NCI-H1092 treated with DMSO at 0.1 percent for 48 hours (cell line): ENCODE measurements around the gene YEATS4.

Experiments used
- DNase-seq: peaks from one replicate; lab custom pipeline; 2025; lab: John Stamatoyannopoulos, UW

YEATS4 gene

DNA sequence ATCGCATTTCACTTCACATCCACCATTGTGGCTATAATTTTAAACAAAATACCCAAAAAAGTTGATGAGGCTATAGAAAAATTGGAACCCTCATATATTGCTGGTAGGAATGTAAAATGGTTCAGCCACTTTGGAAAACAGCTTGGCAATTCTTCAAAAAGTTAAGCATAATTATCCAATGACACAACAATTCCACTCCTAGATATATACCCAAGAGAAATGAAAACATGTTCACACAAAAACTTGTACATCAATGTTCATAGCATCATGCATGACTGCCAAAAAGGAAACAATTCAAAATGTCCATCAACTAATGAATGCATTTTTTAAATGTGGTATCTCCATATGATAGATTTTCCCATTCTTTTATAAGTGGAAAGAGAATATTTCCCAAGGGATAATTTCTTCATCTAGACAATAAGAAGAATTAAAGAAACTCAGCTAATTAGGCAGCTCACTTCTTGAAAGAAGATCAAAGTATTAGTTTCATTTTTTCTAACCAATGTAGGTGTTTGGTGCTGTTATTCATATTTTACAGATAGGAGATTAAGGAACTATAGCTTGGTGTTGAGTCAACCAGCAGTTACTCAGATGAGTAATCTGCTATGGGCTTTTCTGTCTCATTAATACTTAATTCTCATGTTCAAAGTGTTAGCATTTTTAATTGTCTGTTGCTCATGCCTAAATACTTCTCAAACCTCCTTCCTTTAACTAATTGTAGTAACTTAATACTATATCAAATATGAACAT lies 32.8 kb downstream of the YEATS4 start:
- no peak for DNase-seq

GRCh38 chr12:69396041-69396440 lies 36.5 kb downstream of the YEATS4 start:
- no peak for DNase-seq

- no peak for DNase-seq
Measured at GRCh38 chr12:69396963-69397362, 37.4 kb downstream of the YEATS4 start.

GRCh38 chr12:69397978-69398377 lies 38.4 kb downstream of the YEATS4 start:
- DNase-seq = no peak

GRCh38 chr12:69401940-69402339 lies 42.4 kb downstream of the YEATS4 start:
- DNase-seq = no peak

GRCh38 chr12:69404851-69405565 lies 45.5 kb downstream of the YEATS4 start:
- DNase-seq = no peak

DNA sequence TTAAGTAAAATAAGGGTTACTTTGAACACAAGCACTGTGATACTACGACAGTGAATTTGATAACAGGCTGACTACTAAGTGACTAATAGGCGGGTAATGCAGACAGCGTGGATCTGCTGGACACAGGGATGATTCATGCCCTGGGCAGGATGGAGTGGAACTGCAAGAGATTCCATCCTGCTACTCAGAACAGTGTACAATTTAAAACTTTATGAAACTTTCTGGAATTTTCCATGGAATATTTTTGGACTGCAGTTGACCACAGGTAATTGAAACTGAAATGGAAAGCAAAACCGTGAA lies 46.0 kb downstream of the YEATS4 start:
- DNase-seq = no peak

DNA sequence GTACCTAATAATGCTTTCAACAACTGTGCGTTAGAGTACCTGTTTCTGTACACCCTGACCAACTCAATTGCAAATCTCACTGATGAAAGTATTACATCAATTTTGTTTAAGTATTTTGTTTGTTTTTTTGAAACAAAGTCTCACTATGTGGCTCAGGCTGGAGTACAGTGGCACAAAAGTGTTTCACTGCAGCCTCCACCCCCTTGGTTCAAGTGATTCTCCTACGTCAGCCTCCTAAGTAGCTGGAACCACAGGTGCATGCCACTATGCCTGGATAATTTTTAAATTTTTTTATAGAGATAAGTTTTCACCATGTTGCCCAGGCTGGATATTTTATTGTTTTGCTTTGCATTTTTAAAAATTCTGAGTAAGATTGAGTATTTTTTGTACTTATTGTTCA lies 46.7 kb downstream of the YEATS4 start:
- DNase-seq = no peak

DNA sequence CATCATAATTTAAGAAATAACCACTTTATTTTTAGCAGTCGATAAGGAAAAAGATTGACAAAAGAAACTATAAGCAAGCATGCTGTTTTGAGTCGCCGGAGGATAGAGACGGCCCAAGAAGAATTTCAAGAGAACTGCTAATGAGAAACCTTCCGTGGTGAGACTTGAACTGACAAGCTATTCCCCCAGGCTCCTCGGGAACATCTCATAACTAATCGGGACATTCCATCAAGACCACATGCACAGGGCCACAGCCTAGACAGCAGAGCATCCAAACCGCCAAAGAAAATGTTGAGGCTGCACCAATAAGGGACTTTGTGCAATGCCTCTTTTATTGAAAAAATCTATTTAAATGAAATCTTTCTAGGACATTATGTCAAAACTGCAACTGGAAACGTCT lies 51.0 kb downstream of the YEATS4 start:
- no peak for DNase-seq

- DNase-seq = no peak
Measured at GRCh38 chr12:69412655-69413054, 53.1 kb downstream of the YEATS4 start.

DNA sequence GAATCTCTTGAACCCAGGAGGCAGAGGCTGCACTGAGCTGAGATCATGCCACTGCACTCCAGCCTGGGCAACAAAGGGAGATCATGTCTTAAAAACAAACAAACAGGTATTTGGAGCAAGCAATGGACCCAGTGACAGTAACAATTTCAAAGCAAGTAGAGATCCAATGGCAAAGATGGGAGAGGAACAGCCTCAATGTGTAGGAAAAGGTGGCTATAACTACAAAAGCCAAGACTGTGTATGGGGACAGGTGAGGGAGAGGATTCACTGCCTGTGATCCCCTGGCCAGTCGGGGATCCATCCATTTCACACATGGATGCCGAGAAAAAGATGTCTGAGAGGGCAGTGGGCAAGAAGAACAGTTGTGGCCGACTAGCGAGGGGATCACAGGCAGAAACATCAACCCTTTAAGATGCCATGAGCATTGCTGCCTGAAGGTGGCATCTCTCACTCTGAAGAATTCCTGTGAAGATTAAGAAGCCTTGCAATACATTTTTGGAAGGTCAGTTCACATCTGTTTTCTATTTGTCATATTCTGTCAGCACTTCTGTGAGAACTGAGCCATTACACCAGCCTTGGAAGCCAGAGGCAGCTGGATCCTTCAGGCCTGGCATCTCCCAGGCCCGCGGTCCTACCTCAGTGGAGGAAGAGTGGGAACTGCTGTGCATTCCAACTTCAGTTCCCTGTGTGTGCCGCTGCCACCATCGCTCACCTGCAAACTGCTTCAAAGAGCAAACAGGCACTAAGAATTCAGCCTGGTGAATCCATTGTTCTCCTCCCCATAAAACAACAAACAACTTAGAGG lies 56.1 kb downstream of the YEATS4 start:
- DNase-seq = peak; percentile 2

- no peak for DNase-seq
Measured at GRCh38 chr12:69417231-69417630, 57.7 kb downstream of the YEATS4 start.

DNA sequence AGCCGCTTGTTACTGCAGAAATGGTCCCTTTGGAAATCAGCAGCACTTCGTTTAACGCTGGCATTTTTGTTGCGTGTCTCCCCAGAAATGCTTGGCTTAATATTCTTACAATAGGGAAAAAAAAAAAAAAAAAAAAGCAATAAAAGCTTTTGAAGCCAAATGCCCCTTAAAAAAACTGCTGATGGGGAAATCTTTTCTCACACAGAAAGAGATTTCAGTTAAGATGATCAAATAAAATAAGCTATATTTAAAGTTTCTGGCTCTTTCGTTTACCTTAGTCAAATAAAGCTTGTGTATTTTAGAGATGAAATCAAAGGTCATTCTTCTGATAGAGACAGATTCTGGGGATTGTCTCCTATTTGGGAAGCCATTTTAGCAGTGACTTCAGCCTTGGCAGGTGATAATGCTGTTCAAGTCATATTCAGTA lies 58.2 kb downstream of the YEATS4 start:
- no peak for DNase-seq

DNA sequence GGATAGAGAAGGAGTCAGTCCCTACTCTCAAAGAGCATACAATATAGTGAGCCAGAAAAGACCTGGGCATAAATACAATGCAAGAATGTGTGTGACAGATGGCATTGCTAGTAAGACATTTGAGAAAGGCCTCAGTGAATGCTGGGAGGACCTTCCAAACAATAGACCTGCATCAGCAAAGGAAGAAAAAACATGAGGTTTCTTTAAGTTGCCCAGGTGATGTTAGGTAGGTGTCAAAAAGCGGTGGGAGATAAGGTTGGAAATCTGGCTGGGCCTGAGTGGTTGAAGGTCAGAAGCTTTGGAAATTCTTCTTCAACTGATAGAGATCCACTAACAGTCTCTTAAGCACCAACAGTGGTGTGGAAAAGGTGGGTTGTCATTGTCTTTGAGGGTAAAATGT lies 60.2 kb downstream of the YEATS4 start:
- no peak for DNase-seq

- DNase-seq = no peak
Measured at GRCh38 chr12:69421548-69421947, 62.0 kb downstream of the YEATS4 start.

GRCh38 chr12:69423037-69423905 lies 63.7 kb downstream of the YEATS4 start:
- no peak for DNase-seq

- no peak for DNase-seq
Measured at GRCh38 chr12:69425417-69425816, 65.9 kb downstream of the YEATS4 start.

- no peak for DNase-seq
Measured at GRCh38 chr12:69428351-69429073, 69.0 kb downstream of the YEATS4 start.

DNA sequence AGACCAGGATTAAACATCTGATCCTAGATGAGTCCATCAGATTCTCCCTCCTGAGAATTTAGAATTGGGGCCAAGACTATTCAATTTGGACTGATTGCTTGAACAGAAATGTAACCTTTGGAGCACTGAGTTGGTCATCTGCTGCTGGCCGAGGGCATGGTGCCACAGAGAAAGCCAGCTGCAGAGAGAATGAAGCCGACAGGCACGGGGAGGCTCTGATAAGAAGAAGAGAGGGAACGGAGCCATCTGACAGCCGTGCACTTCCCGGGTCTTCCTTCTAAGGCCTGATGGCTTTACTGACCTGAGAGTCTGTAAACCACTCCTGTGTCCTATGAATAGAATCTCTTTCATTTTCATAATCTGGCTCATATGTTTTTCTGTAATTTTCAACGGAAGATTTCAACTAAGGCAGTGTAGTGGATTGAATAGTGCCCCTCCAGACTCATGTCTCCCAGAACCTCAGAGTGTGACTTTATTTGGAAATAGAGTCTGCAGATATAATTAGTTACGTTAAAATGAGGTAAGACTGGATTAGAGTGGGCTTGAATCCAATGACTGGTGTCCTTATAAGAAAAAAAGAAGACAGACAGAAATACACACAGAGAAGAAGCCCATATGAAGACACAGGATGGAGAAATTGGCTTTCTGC lies 71.5 kb downstream of the YEATS4 start:
- no peak for DNase-seq

DNA sequence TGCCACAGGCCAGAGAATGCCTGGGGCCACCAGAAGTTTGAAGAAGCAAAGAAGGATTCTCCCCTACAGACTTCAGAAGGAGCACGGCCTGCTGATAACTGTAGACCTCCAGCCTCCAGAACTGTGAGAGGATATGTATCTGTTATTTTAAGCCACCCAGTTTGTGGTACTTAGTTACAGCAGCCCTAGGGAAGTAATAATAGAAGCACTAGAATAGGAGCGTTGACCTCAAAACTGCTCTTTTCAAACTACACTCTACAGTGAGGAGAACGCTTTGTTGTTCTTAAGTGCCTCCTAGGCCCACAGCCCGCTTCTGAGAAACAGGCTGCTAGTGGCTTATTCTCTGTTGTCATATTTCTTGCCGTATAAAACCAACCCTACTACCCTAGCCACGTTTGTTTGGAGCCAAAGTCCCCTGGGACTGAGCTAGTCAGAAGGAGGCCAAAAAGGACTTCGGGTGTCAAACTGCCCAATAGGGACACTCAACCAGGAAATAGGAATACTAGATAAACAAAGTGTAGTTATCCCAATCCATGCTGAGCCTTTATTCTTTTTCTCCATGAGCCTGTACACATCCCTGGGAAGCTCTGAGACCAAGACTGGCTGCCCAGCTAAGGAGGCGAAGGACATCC lies 72.2 kb downstream of the YEATS4 start:
- DNase-seq = no peak
